ENCODE data around the gene KDM4C.

DNA sequence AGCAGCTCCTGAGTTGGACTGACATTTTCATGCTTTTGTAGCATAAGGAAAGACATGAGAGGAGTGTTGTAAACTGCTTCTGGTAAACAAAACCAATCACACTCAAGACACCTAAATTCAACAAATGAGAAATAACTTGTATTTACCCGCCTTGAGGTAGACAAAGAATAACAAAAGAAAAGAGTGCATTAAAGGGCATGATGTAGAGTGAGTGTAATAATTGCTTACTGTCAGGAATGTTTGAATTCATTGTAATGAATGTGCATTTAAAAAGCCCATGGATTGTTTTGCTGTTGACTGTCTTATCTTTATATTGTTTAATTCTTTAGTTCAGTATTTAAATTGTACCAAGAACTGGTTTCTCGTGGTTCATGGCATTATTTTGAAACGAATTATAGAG is 61.8 kb downstream of the KDM4C start:
- TF ChIP-seq KDM6A (CRISPR knock-in tag; IDR thresholded peaks at IDR 0.05; ENCODE audit: low read depth): no peak
- TF ChIP-seq POLR2AphosphoS5 (IDR thresholded peaks at IDR 0.05; ENCODE audit: low read depth, low read length): no peak
